Subcutaneous abdominal adipose tissue (tissue), 5 donors: ENCODE data around the gene APOC1.
A peak's percentile ranks its signal among the peaks of the same experiment; 100 is the strongest.

Experiments
- H3K27ac ChIP-seq: one replicate; pipeline ENCODE4 v1.7.0; 2013; ENCODE audit warnings: low read depth, mild to moderate bottlenecking, inconsistent platforms, low read length, moderate library complexity
- H3K27me3 ChIP-seq, 5 donors: one replicate each; pipeline ENCODE4 v1.7.0; 2013; ENCODE audit warnings: low read length in 5 of 5, inconsistent platforms in 1 of 5; ENCODE audit not compliant: control insufficient read depth in 5 of 5, insufficient read depth in 4 of 5
- H3K36me3 ChIP-seq, 5 donors: one replicate each; pipeline ENCODE4 v1.7.0; 2013; ENCODE audit warnings: low read length in 5 of 5; ENCODE audit not compliant: control insufficient read depth in 5 of 5, insufficient read depth in 5 of 5
- H3K4me1 ChIP-seq, 5 donors: one replicate each; pipeline ENCODE4 v1.7.0; 2013; ENCODE audit warnings: low read length in 5 of 5, mild to moderate bottlenecking in 3 of 5, moderate library complexity in 1 of 5; ENCODE audit not compliant: control insufficient read depth in 5 of 5, insufficient read depth in 5 of 5
- H3K4me3 ChIP-seq, 5 donors: one replicate each; pipeline ENCODE4 v1.7.0; 2013; ENCODE audit warnings: low read length in 5 of 5, low read depth in 1 of 5
- H3K9ac ChIP-seq, 5 donors: one replicate each; pipeline ENCODE4 v1.7.0; 2013; ENCODE audit warnings: low read length in 5 of 5, mild to moderate bottlenecking in 4 of 5, moderate library complexity in 3 of 5
- H3K9me3 ChIP-seq, 5 donors: one replicate each; pipeline ENCODE4 v1.7.0; 2013; ENCODE audit warnings: low read length in 5 of 5; ENCODE audit not compliant: control insufficient read depth in 5 of 5
- donor health status: healthy.
- donor health status: healthy.
- donor health status: healthy.
- donor health status: healthy.
- donor health status: healthy.

APOC1 gene

GRCh38 chr19:44931541-44931940 is 17.1 kb downstream of the APOC1 start:
- Histone ChIP-seq H3K4me1 (peaks cover 2 to 22% (median 18%) of the 10 kb centered on the region in 5 donors), H3K4me3 (no peak overlapping the region), H3K27me3 (no peaks in the 10 kb centered on the region), H3K36me3 (no peaks in the 10 kb centered on the region), H3K9ac (no peak overlapping the region), H3K9me3 (no peaks in the 10 kb centered on the region), H3K27ac (no peak overlapping the region)

GRCh38 chr19:44939668-44940067 is 25.3 kb downstream of the APOC1 start:
- H3K36me3 ChIP-seq: no peaks in the 10 kb centered on the region
- no peak overlapping the region for H3K27ac ChIP-seq
- peaks cover 0 to 20% (median 10%) of the 10 kb centered on the region in 5 donors for H3K4me1 ChIP-seq
- H3K9ac ChIP-seq: no peak overlapping the region
- H3K9me3 ChIP-seq: no peaks in the 10 kb centered on the region
- no peak overlapping the region for H3K4me3 ChIP-seq
- H3K27me3 ChIP-seq: no peaks in the 10 kb centered on the region

DNA sequence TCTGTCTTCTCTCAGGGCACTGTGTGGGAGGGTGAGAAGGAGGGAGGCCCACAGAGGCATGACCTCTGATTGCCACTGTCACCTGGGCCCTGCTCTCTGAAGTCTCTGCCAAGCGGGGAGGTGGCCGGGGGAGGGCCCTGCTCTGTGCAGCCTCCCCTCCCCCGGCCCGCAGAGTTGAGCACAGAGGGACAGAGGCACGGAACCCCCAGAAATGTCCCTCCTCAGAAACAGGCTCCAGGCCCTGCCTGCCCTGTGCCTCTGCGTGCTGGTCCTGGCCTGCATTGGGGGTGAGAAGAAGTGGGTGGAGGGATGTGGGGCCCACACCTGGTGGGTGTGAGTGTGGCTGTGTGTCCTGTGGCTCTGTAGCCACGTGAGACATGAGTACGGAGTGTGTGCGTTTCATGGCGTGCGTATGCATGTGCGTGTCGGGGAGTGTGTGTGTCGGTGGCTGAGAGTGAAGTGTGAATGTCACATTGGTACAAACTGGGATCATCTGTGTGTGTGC is 27.7 kb downstream of the APOC1 start, which contains the start of gene APOC4:
TSS of gene APOC4 (plus strand) at position 171 of the 505 bp plus-strand sequence. CDS start at position 212, 41 bp downstream.
- H3K9me3 ChIP-seq: no peaks in the 10 kb centered on the region
- H3K27me3 ChIP-seq: no peaks in the 10 kb centered on the region
- H3K4me1 ChIP-seq: peaks cover 0 to 13% (median 6%) of the 10 kb centered on the region in 5 donors
- no peak within 1 kb of the TSS for H3K9ac ChIP-seq
- H3K27ac ChIP-seq: no peak within 1 kb of the TSS
- H3K36me3 ChIP-seq: no peaks in the 10 kb centered on the region
- H3K4me3 ChIP-seq: no peak within 1 kb of the TSS

DNA sequence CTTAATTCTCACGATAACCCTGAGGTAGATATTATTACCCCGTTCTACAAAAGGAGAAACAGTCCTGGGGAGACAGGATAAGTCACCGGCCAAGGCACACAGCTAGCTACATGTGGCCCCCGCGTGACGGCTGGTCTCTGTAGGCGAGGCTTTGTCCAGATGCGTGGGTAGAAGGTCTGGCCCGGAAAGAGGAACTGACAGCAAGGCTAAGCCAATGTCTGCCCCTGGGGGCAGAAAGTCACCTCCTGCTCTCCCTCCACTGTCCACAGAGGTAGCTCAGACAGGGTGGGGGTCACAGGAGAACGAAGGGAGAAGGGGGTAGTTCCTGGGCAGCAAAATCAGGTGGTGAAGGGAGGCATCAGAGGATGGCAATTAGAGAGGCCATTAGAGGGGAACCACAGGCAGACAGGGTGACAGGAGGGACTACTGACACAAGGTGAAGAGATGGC is 29.4 kb downstream of the APOC1 start:
- H3K9ac ChIP-seq: peak overlapping the region in 1 of 5 donors; percentile 41
- H3K9me3 ChIP-seq: no peaks in the 10 kb centered on the region
- no peaks in the 10 kb centered on the region for H3K36me3 ChIP-seq
- H3K27ac ChIP-seq: no peak overlapping the region
- peak overlapping the region in 1 of 5 donors; percentile 13 for H3K4me3 ChIP-seq
- no peaks in the 10 kb centered on the region for H3K27me3 ChIP-seq
- peaks cover 0 to 13% (median 6%) of the 10 kb centered on the region in 5 donors for H3K4me1 ChIP-seq

GRCh38 chr19:44947041-44947581 is 32.7 kb downstream of the APOC1 start:
- H3K4me3 ChIP-seq: no peak overlapping the region
- no peak overlapping the region for H3K9ac ChIP-seq
- H3K27ac ChIP-seq: no peak overlapping the region
- peaks cover 2 to 29% (median 14%) of the 10 kb centered on the region in 5 donors for H3K4me1 ChIP-seq
- H3K9me3 ChIP-seq: no peaks in the 10 kb centered on the region
- H3K36me3 ChIP-seq: peaks cover 0 to 17% (median 8%) of the 10 kb centered on the region in 5 donors
- H3K27me3 ChIP-seq: no peaks in the 10 kb centered on the region

DNA sequence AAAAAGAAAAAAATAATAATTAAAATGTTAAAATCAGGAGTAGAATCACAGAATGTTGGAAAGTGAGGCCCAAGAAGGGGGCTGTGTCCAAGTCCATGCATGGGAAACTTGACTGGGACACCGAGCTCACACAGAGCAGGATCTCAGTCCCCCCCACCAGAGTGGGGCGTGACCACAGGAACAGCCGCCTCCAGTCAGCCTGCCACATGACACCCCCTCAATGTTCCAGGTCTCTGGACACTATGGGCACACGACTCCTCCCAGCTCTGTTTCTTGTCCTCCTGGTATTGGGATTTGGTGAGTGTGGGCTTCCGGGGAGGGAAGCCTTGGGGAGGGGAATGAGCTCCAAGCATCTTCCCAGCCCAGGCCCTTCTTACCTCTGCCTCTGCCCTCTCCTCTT is 33.8 kb downstream of the APOC1 start:
- no peak overlapping the region for H3K9ac ChIP-seq
- no peaks in the 10 kb centered on the region for H3K27me3 ChIP-seq
- no peak overlapping the region for H3K27ac ChIP-seq
- H3K4me3 ChIP-seq: no peak overlapping the region
- peaks cover 0 to 17% (median 8%) of the 10 kb centered on the region in 5 donors for H3K36me3 ChIP-seq
- peaks cover 2 to 29% (median 14%) of the 10 kb centered on the region in 5 donors for H3K4me1 ChIP-seq
- no peaks in the 10 kb centered on the region for H3K9me3 ChIP-seq

GRCh38 chr19:44948763-44949374 is 34.5 kb downstream of the APOC1 start:
- H3K36me3 ChIP-seq: peaks cover 0 to 17% (median 8%) of the 10 kb centered on the region in 5 donors
- no peaks in the 10 kb centered on the region for H3K27me3 ChIP-seq
- H3K27ac ChIP-seq: no peak overlapping the region
- no peak overlapping the region for H3K4me3 ChIP-seq
- H3K9me3 ChIP-seq: no peaks in the 10 kb centered on the region
- H3K9ac ChIP-seq: no peak overlapping the region
- H3K4me1 ChIP-seq: peaks cover 2 to 28% (median 17%) of the 10 kb centered on the region in 5 donors

DNA sequence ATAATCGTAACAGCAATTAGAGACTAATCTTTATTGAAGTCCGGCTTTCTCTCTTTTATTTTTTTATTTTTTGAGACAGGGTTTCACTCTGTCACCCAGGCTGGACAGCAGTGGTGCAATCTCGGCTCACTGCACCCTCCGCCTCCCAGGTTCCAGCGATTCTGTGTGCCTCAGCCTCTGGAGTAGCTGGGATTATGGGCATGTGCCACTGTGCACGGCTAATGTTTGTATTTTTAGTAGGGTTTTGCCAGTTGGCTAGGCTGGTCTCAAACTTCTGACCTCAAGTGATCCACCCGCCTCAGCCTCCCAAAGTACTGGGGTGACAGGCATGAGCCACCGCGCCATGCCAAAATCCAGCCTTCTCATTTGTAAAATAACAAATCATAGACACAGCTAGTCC is 35.1 kb downstream of the APOC1 start:
- H3K4me3 ChIP-seq: no peak overlapping the region
- no peak overlapping the region for H3K27ac ChIP-seq
- H3K9ac ChIP-seq: no peak overlapping the region
- no peaks in the 10 kb centered on the region for H3K9me3 ChIP-seq
- no peaks in the 10 kb centered on the region for H3K27me3 ChIP-seq
- peaks cover 2 to 27% (median 21%) of the 10 kb centered on the region in 5 donors for H3K4me1 ChIP-seq
- peaks cover 0 to 17% (median 8%) of the 10 kb centered on the region in 5 donors for H3K36me3 ChIP-seq

GRCh38 chr19:44951179-44952159 is 37.1 kb downstream of the APOC1 start:
- H3K9me3 ChIP-seq: no peaks in the 10 kb centered on the region
- peak overlapping the region in 2 of 5 donors; percentile 9 to 11 for H3K4me3 ChIP-seq
- H3K27ac ChIP-seq: peak overlapping the region; percentile 67
- peaks cover 0 to 17% (median 8%) of the 10 kb centered on the region in 5 donors for H3K36me3 ChIP-seq
- no peaks in the 10 kb centered on the region for H3K27me3 ChIP-seq
- H3K4me1 ChIP-seq: peaks cover 8 to 37% (median 32%) of the 10 kb centered on the region in 5 donors
- H3K9ac ChIP-seq: peak overlapping the region in 3 of 5 donors; percentile 20 to 73 (median 26)
